Left hindlimb (tissue), 1 donor: ENCODE results near the gene MLANA.

Experiments
- DNase-seq: peaks from one replicate; pipeline ENCODE4 v3.0.0-alpha.2; 2018

MLANA gene

DNA sequence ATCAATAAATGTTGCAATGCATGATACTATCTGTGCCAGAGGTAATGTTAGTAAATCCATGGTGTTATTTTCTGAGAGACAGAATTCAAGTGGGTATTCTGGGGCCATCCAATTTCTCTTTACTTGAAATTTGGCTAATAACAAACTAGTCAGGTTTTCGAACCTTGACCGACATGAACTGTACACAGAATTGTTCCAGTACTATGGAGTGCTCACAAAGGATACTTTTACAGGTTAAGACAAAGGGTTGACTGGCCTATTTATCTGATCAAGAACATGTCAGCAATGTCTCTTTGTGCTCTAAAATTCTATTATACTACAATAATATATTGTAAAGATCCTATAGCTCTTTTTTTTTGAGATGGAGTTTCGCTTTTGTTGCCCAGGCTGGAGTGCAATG lies 18.2 kb downstream of the MLANA start:
- no peak for DNase-seq

DNA sequence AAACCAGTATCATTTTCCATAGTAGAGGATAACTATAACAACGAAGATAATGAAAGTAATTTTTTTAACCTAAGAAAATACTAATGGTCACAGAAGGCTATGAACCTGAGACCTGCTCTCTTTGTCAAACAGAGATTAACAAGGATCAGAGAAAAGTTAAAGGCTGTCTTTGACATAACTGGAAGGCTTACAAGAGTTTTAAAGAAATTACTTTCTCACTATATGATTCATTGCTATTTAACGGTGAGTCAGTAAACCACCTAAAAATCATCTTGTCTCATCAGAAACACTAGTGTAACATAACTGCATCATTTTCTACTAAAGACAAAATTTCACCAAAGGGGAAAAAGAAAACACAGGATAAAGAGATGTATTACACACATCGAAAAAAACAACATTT lies 19.3 kb downstream of the MLANA start:
- no peak for DNase-seq

DNA sequence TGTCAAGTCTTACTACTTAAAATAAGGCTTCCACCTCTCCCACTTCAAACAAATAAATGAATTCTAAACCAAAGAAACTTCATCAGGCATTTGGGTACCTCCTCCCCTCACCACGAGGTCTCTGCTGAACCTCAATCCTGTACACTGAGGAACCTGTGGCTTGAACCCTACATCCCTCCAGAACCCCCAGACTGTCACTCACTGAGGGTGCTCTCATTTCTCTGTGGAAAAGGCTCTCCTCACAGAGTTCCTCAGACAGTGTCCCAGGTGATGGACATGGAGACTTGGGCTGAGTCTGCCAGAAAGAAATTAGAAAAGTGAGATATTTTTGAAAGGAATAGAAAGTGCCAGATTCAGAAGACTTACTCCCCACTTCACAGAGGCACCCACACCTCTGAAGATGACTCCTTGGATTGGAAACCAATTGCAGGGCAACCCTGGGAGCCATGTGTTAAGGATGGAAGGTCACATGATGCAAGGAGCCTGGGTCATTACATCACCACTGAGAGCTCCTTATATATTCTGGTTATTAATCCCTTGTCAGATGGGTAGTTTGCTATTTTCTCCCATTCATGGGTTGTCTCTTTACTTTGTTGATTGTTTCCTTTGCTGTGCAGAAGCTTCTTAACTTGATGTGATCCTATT lies 19.8 kb downstream of the MLANA start:
- no peak for DNase-seq

DNA sequence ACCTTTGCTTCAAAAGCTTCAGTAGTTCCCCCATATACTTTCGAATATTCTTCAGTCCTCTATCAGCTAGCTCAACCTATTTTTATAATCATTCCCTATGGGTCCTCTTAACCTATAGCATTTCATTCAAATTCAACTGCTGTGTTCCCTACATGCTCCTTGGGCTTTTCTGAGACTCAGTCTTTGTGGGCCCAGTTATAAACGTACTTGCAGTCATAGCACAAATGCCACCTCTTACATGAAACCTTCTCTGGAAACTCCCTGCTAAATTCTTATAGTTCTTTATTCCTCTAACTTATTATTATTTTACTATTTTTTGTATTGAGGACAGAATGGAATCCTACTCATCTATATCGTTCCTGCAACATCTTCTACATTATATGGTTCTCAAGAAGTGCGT lies 24.7 kb downstream of the MLANA start:
- DNase-seq = no peak

GRCh38 chr9:5917273-5917672 lies 26.6 kb downstream of the MLANA start:
- no peak for DNase-seq

DNA sequence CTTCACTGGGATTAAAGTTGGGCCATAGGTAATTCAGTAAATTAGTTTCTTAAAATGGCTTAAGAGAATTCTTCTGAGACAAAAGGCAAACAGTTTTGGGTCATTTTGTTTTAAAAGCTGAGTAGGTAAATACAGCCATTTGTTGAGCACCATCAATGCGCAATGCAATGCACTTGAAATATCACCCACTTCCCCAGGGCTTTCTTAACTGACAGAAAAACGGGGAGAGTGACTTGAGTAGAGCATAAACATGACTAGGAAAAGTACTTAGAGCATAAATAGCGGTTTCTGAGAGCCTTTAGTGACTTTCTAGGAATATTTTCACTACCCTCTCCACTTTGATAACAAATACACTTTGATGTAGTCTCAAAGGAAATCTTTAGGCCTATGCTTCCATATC lies 27.2 kb downstream of the MLANA start:
- no peak for DNase-seq

GRCh38 chr9:5918460-5918859 lies 27.8 kb downstream of the MLANA start:
- no peak for DNase-seq

- no peak for DNase-seq
Observed at GRCh38 chr9:5920860-5921328, 30.2 kb downstream of the MLANA start.

DNA sequence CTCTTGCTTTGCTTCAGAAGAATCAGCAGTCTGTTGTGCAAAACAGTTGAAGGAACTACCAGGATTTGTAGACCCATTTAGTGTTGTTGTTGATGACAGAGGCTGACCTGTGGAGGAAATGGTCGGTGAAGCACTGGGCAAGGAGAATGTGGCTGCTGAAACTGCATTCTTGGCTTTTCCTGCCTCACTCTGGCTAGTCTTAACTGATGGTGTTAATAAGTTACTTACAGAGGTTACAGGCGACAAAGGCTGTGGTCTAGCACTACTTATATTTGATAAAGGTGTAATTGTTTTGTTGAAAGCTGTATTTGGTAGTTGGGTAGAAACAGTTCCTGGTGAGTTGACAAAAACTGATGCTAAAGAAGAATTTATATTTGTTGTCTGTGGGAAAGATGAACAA lies 31.5 kb downstream of the MLANA start:
- DNase-seq = no peak

DNA sequence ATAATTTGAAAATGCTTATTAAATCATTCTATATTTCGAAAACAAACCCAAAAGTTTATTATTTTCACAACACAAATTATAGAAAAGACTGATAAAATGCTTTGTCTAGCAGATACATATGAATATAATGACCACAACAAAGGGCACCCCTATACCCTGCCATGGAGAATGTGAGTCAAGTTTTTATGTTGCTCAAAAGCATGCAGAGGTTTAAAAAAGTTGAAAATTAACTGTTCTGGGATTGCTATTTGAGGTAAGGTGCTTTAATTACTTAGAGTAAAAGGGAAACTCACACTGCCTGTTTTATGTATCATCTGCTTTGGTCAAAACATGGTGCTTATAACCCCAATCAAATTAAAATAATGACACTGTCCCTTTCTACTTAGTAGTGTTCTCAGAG lies 41.0 kb downstream of the MLANA start:
- no peak for DNase-seq

DNA sequence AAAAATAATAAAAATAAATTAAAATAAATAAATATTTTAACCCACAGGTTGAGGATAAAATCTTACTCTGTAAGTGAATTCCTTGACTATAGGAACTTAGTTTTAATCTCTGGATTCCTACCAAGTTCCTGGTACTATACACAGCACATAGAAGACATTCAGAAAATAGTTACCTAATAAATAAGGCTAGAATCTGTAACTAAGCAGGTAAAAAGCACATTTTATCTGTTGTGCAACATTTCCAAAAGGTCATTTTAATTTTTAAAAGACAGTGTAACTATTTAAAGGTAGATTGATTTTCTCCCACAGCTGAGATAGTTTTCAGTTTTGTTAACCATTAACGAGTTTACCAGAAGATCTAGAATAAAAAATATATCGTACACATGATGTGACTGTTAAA lies 47.8 kb downstream of the MLANA start:
- no peak for DNase-seq

- DNase-seq = no peak
Observed at GRCh38 chr9:5939530-5939929, 48.8 kb downstream of the MLANA start.

GRCh38 chr9:5941214-5941613 lies 50.5 kb downstream of the MLANA start:
- DNase-seq = no peak

DNA sequence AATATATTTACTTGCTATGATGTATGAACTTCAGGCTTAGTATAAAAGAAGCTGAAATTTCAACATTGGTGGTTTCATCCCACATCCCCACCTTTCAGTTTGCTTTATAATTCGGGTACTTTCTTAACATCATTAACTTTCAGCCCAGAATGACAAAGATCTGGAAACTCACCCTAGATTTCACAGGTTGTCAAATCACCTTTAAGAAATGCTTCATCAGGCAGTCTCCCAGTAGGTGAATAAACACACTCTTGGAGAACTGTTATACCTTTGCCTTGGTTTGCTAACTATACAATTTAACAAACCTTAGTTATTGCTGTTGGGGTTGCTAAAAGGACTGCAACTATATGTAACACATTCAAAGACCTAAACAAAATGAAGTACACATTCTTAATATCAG lies 54.4 kb downstream of the MLANA start:
- DNase-seq = no peak

DNA sequence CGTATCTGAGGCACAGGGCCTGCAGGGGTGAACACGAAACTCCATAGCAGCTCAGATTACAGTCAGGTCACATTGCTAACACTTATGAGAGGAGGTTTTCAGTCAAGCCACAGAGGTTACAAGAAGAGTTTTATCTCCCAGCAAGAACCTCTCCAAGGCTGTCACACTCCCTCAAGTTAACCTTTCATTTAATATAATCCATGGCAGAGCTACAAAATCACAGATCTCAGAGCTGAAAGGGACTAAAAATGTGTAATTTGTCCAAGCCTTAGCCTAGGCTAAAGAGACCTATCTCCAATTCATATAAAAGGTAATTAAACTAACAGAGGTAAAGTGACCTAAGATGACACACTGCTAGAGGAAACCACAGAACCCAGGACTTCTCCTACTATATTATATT lies 57.2 kb downstream of the MLANA start:
- no peak for DNase-seq

- DNase-seq = no peak
Observed at GRCh38 chr9:5949103-5949699, 58.5 kb downstream of the MLANA start.

DNA sequence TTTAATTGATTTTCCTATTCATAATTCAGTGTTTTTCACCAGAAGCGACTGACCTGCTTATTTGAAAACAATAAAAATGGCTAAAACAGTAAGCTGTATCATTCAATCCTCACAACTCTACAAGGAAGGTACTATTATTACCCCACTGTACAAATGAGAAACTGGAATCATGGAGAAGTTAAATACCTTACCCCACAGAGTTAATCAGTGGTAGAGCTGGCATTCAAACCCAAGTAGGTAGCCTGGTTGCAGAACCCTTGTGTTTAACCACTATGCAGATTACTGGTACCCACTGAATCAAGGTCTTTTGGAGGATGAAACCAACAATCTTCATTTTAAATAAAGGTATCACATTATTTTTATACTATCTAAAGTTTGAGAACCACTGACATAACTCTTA lies 59.6 kb downstream of the MLANA start:
- no peak for DNase-seq

GRCh38 chr9:5951686-5952211 lies 61.1 kb downstream of the MLANA start:
- no peak for DNase-seq

GRCh38 chr9:5953743-5954707 lies 63.3 kb downstream of the MLANA start:
- DNase-seq = no peak

- DNase-seq = no peak
Observed at GRCh38 chr9:5957166-5957565, 66.5 kb downstream of the MLANA start.

- no peak for DNase-seq
Observed at GRCh38 chr9:5958273-5958672, 67.6 kb downstream of the MLANA start.
